A549 (cell line): ENCODE results near the gene EHD3. TPM values are rescaled to one million over a fixed set of nuclear protein-coding genes. Genes with fewer than 3 reads are reported as not detected.

Source experiments
- ATAC-seq, 2 experiments: fragments of 200-7000 bp in 1 of 2; fragments of >200 bp in 1 of 2; cut with Nextera tagmentation in 1 of 2; cut with Tn5 transposase in 1 of 2; 3 replicates each; pipeline versions ENCODE4 v1.8.0 to v1.9.1; 2018 to 2020; ENCODE audit warnings: mild to moderate bottlenecking in 1 of 2, moderate library complexity in 1 of 2
- CTCF ChIA-PET: fragments of 300-600 bp; sonication (Branson Sonifier 250); formaldehyde crosslinking; extraction: SDS; loops from one replicate; lab custom pipeline; 2021; ENCODE audit warnings: antibody characterized with exemption, inconsistent platforms; lab: Yijun Ruan, JAX
- POLR2A ChIA-PET: fragments of 350-600 bp; formaldehyde crosslinking; extraction: SDS; loops from one replicate; lab custom pipeline; 2021; ENCODE audit warnings: antibody characterized with exemption, inconsistent platforms; lab: Yijun Ruan, JAX
- DNase-seq, 2 experiments: peaks; one replicate each; pipeline versions ENCODE4 v3.0.0 to v3.0.0-alpha.2; 2011 to 2016; ENCODE audit warnings: low read depth in 1 of 2, low spot score in 1 of 2
- FAIRE-seq: peaks from 2 replicates; lab custom pipeline; 2011; peaks lifted over from hg19 to GRCh38; lab: Jason Lieb, UNC
- H3K27ac ChIP-seq, 2 experiments: fragments of >200 bp; sonication (Bioruptor Twin); formaldehyde crosslinking; 3 replicates each; pipeline ENCODE4 v1.5.1; 2016 to 2017
- H3K4me1 ChIP-seq: fragments of >200 bp; sonication (Bioruptor Twin); formaldehyde crosslinking; 3 replicates; pipeline ENCODE4 v1.6.1; 2016
- H3K4me2 ChIP-seq: fragments of >200 bp; sonication (Bioruptor Twin); formaldehyde crosslinking; 3 replicates; pipeline ENCODE4 v1.6.1; 2016
- H3K4me3 ChIP-seq: fragments of >200 bp; sonication (Bioruptor Twin); formaldehyde crosslinking; 3 replicates; pipeline ENCODE4 v1.5.1; 2016
- H3K9me3 ChIP-seq: fragments of >200 bp; sonication (Bioruptor Twin); formaldehyde crosslinking; 3 replicates; pipeline ENCODE4 v1.6.1; 2016
- BCL3 ChIP-seq: fragments of >200 bp; sonication (Bioruptor Twin); formaldehyde crosslinking; IDR thresholded peaks from 3 replicates; pipeline ENCODE4 v1.6.1; 2016
- CBX8 ChIP-seq: fragments of 200-600 bp; sonication (generic); IDR thresholded peaks from 2 replicates; pipeline ENCODE4 v1.6.1; 2016
- CEBPB ChIP-seq, 2 experiments: fragments of >200 bp in 1 of 2; sonication (Bioruptor Twin) in 1 of 2; formaldehyde crosslinking in 1 of 2; IDR thresholded peaks; 2 replicates each; pipeline ENCODE4 v1.6.1; 2012 to 2016
- CHD2 ChIP-seq: fragments of 150-350 bp; IDR thresholded peaks from 2 replicates; pipeline ENCODE4 v1.6.1; 2014; ENCODE audit warnings: low read length; ENCODE audit not compliant: partially characterized antibody
- CHD4 ChIP-seq: fragments of 200-600 bp; sonication (generic); IDR thresholded peaks from 2 replicates; pipeline ENCODE4 v1.6.1; 2016; ENCODE audit warnings: antibody characterized with exemption, mild to moderate bottlenecking, borderline replicate concordance
- EHF ChIP-seq: fragments of 250-450 bp; sonication (Bioruptor Pico); IDR thresholded peaks from 2 replicates; pipeline ENCODE4 v1.5.0; 2020; ENCODE audit warnings: mild to moderate bottlenecking
- EP300 ChIP-seq, 2 experiments: fragments of >200 bp; sonication (Bioruptor Twin); formaldehyde crosslinking; IDR thresholded peaks; 2 replicates in 1 of 2; 3 replicates in 1 of 2; pipeline ENCODE4 v1.6.1; 2016 to 2017
- ESRRA ChIP-seq: fragments of 150-350 bp; IDR thresholded peaks from 2 replicates; pipeline ENCODE4 v1.6.1; 2014; ENCODE audit warnings: mild to moderate bottlenecking, low read length, borderline replicate concordance
- FOSB ChIP-seq: fragments of 250-450 bp; sonication (Bioruptor Pico); IDR thresholded peaks from 2 replicates; pipeline ENCODE4 v1.5.0; 2020; ENCODE audit warnings: mild to moderate bottlenecking, moderate library complexity
- FOSL2 ChIP-seq, 2 experiments: fragments of 450-650 bp in 1 of 2; fragments of >200 bp in 1 of 2; sonication (Bioruptor Twin) in 1 of 2; formaldehyde crosslinking; IDR thresholded peaks; 2 replicates each; pipeline versions ENCODE4 v1.5.0 to v1.6.1; 2016 to 2020; ENCODE audit warnings: mild to moderate bottlenecking in 1 of 2, moderate library complexity in 1 of 2
- HDAC2 ChIP-seq: fragments of 200-600 bp; sonication (generic); IDR thresholded peaks from 2 replicates; pipeline ENCODE4 v1.6.1; 2016
- JUN ChIP-seq, 2 experiments: fragments of >200 bp; sonication (Bioruptor Twin); formaldehyde crosslinking; IDR thresholded peaks; 2 replicates in 1 of 2; 3 replicates in 1 of 2; pipeline ENCODE4 v1.6.1; 2016 to 2017
- KDM1A ChIP-seq: fragments of 200-600 bp; sonication (generic); IDR thresholded peaks from 2 replicates; pipeline ENCODE4 v1.6.1; 2016; ENCODE audit warnings: low read depth, mild to moderate bottlenecking
- KDM5A ChIP-seq: fragments of 200-600 bp; sonication (generic); IDR thresholded peaks from 2 replicates; pipeline ENCODE4 v1.6.1; 2016; ENCODE audit warnings: antibody characterized with exemption, mild to moderate bottlenecking
- MAX ChIP-seq: IDR thresholded peaks from 2 replicates; pipeline ENCODE4 v1.6.1; 2012
- MAZ ChIP-seq: fragments of 150-350 bp; IDR thresholded peaks from 2 replicates; pipeline ENCODE4 v1.6.1; 2014; ENCODE audit warnings: antibody characterized with exemption, low read depth, low read length, borderline replicate concordance
- NFE2L2 ChIP-seq: fragments of 150-350 bp; conservative IDR thresholded peaks from 2 replicates; pipeline ENCODE4 v1.6.1; 2014; ENCODE audit warnings: low read length
- NPAS2 ChIP-seq: fragments of 250-450 bp; sonication (Bioruptor Pico); IDR thresholded peaks from 2 replicates; pipeline ENCODE4 v1.8.0; 2022; ENCODE audit warnings: mild to moderate bottlenecking, moderate library complexity, borderline replicate concordance
- NR3C1 ChIP-seq: fragments of >200 bp; sonication (Bioruptor Twin); formaldehyde crosslinking; IDR thresholded peaks from 3 replicates; pipeline ENCODE4 v1.6.1; 2017
- PBX3 ChIP-seq: IDR thresholded peaks from 2 replicates; pipeline ENCODE4 v1.6.1; 2012
- RAD21 ChIP-seq, 2 experiments: fragments of >200 bp in 1 of 2; sonication (Bioruptor Twin) in 1 of 2; formaldehyde crosslinking in 1 of 2; IDR thresholded peaks in 1 of 2; conservative IDR thresholded peaks in 1 of 2; 2 replicates in 1 of 2; 3 replicates in 1 of 2; pipeline ENCODE4 v1.6.1; 2012 to 2018; ENCODE audit warnings: inconsistent platforms in 1 of 2
- RNF2 ChIP-seq: fragments of 200-600 bp; sonication (generic); IDR thresholded peaks from 2 replicates; pipeline ENCODE4 v1.6.1; 2016; ENCODE audit warnings: low read depth, mild to moderate bottlenecking, antibody characterized with exemption, moderate library complexity, borderline replicate concordance
- SMC3 ChIP-seq: fragments of >200 bp; sonication (Bioruptor Twin); formaldehyde crosslinking; IDR thresholded peaks from 3 replicates; pipeline ENCODE4 v1.6.1; 2018; ENCODE audit warnings: inconsistent platforms
- SREBF2 ChIP-seq: fragments of 450-650 bp; IDR thresholded peaks from 2 replicates; pipeline ENCODE4 v1.6.1; 2014; ENCODE audit warnings: mild to moderate bottlenecking, moderate library complexity
- TFCP2L1 ChIP-seq: fragments of 250-450 bp; sonication (Bioruptor Pico); IDR thresholded peaks from 2 replicates; pipeline ENCODE4 v1.5.0; 2021; ENCODE audit warnings: mild to moderate bottlenecking
- TP53 ChIP-seq: fragments of 250-450 bp; sonication (Bioruptor Pico); IDR thresholded peaks from 2 replicates; pipeline ENCODE4 v1.5.0; 2021; ENCODE audit warnings: mild to moderate bottlenecking, moderate library complexity
- USF2 ChIP-seq: fragments of 450-650 bp; IDR thresholded peaks from 2 replicates; pipeline ENCODE4 v1.6.1; 2014; ENCODE audit warnings: antibody characterized with exemption
- ZFP36 ChIP-seq: fragments of 450-650 bp; IDR thresholded peaks from 2 replicates; pipeline ENCODE4 v1.6.1; 2014; ENCODE audit warnings: borderline replicate concordance; ENCODE audit not compliant: partially characterized antibody
- WGBS: methylation state at CpG from one replicate; pipeline ENCODE4 v1.1.6; 2017; ENCODE audit errors: missing lambda C conversion rate; 5-methylcytosine and 5-hydroxymethylcytosine counted together
- polyA plus RNA-seq, 4 experiments: library from polyadenylated mRNA; depleted of rRNA in 3 of 4; stranded (reverse); fragments of >200 nt; fragmentation: RNase III in 1 of 4; extraction: RNeasy Plus Mini Kit Qiagen cat#74134 plus additional on column Dnase treatment in 1 of 4; gene quantifications; 2 replicates in 3 of 4; 3 replicates in 1 of 4; pipeline ENCODE4 v1.2.3, GENCODE V29; 2011 to 2017

EHD3 gene
- polyA plus RNA-seq, 2 of the 4 experiments (the other 2 are of a cell fraction), result 8.7 to 10.6 TPM

GRCh38 chr2:31203916-31204315, 30.0 kb upstream of the EHD3 start:
- Histone ChIP-seq H3K9me3 (no peaks in the 10 kb centered on the region), H3K27ac (no peak overlapping the region), H3K4me3 (no peak overlapping the region), H3K4me2 (no peak overlapping the region), H3K4me1 (no peaks in the 10 kb centered on the region)
- ATAC-seq, result no peak
- TF ChIP-seq FOSB (no peak), CBX8 (no peak), NR3C1 (no peak), KDM5A (no peak), PBX3 (no peak), CHD2 (no peak), RAD21 (conservative IDR thresholded peaks at IDR 0.05 in 1 of 2, IDR thresholded peaks at IDR 0.05 in 1 of 2) (no peak), CEBPB (IDR thresholded peaks at IDR 0.05) (no peak), BCL3 (no peak), FOSL2 (IDR thresholded peaks at IDR 0.05) (no peak), FOSL2 (CRISPR knock-in tag; IDR thresholded peaks at IDR 0.05) (no peak), TFCP2L1 (CRISPR knock-in tag) (no peak), RNF2 (no peak), HDAC2 (no peak), MAX (no peak), SREBF2 (no peak), USF2 (no peak), JUN (IDR thresholded peaks at IDR 0.05) (no peak), NFE2L2 (no peak), SMC3 (no peak), EHF (CRISPR knock-in tag) (no peak)
- POLR2A ChIA-PET, result no interaction called here
- no peak for DNase-seq
- FAIRE-seq, result no peak
- CTCF ChIA-PET, result interaction anchor here (0.7 to 1.4 kb wide), 2 partner anchors 10 to 32 kb away, joined by 4 to 7 read pairs; no protein-coding TSS in a partner anchor

GRCh38 chr2:31204783-31205182, 29.2 kb upstream of the EHD3 start:
- ChIA-PET POLR2A (no interaction called here), CTCF (interaction anchor here (1.4 kb wide), 1 partner anchor 11 kb away, joined by 7 read pairs; no protein-coding TSS in a partner anchor)
- ATAC-seq, result no peak

More at GRCh38 chr2:31204783-31205182, 29.2 kb upstream of the EHD3 start:
- WGBS, result 67% methylated on average over 6 of the region's 6 CpGs
- no peaks in the 10 kb centered on the region for H3K9me3 ChIP-seq
- no peak overlapping the region for H3K27ac ChIP-seq
- no peaks in the 10 kb centered on the region for H3K4me1 ChIP-seq
- no peak overlapping the region for H3K4me2 ChIP-seq
- DNase-seq (no peak), FAIRE-seq (no peak)
- no peak overlapping the region for H3K4me3 ChIP-seq
- no peak for TF ChIP-seq CHD4
- TF ChIP-seq CEBPB (IDR thresholded peaks at IDR 0.05), result no peak
- no peak for TF ChIP-seq RNF2
- TF ChIP-seq EP300 (IDR thresholded peaks at IDR 0.05), result no peak
- no peak for TF ChIP-seq MAZ
- TF ChIP-seq USF2, result no peak
- no peak for TF ChIP-seq MAX
- no peak for TF ChIP-seq KDM1A
- no peak for TF ChIP-seq TP53
- no peak for TF ChIP-seq ZFP36
- no peak for TF ChIP-seq ESRRA
- no peak for TF ChIP-seq JUN (IDR thresholded peaks at IDR 0.05)
- no peak for TF ChIP-seq NPAS2
